ENCODE results near the gene SLC24A3. TPM values are rescaled to one million over a fixed set of nuclear protein-coding genes. Genes with fewer than 3 reads are reported as not detected.

Gene SLC24A3
- total RNA-seq, 1 donor from 2014 or later, result not detected

DNA sequence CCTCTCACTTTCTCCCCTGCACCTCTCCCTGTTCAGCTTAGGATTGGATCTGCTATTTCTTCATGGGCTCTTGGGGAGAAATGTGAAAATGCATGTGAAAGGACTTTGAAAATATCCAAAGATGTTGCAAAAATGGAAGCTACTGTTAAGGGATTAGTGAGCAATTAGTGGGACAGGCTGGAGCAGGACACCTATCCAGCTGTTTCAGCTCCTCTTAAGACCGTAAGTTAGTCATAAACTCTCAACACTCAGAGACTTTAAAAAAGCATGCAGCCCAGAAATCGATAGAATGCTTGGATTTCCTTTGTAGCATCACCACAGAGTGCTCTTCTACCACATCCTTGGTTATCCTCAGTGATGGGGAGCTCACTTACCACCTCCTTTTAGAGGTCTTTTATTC, 88.7 kb downstream of the SLC24A3 start:
- DNase-seq (ENCODE audit: low read depth, low spot score), result no peak

DNA sequence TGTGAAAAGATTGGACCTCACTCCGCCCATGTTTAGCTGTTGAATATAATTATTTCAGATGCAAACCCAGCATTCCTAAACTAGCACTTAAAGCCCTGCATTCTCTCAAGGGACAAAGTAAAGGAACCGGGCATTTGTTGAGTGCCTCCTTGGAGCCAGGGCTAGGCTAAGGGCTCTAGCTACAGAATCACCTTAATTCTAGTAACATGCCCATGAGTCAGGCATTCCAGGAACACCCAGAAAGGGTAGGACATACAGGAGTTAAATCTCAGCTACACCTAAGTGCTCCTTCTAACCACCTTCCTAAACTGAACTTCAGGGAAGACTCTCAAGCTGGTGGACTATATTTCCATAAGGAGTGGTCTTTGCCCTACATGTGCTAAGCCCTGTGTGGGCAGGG, 89.4 kb downstream of the SLC24A3 start:
- no peak for DNase-seq (ENCODE audit: low read depth, low spot score)

- DNase-seq (ENCODE audit: low read depth, low spot score), result no peak
Observed at GRCh38 chr20:19302714-19303113, 90.3 kb downstream of the SLC24A3 start.

GRCh38 chr20:19304389-19304788, 91.9 kb downstream of the SLC24A3 start:
- no peak for DNase-seq (ENCODE audit: low read depth, low spot score)

DNA sequence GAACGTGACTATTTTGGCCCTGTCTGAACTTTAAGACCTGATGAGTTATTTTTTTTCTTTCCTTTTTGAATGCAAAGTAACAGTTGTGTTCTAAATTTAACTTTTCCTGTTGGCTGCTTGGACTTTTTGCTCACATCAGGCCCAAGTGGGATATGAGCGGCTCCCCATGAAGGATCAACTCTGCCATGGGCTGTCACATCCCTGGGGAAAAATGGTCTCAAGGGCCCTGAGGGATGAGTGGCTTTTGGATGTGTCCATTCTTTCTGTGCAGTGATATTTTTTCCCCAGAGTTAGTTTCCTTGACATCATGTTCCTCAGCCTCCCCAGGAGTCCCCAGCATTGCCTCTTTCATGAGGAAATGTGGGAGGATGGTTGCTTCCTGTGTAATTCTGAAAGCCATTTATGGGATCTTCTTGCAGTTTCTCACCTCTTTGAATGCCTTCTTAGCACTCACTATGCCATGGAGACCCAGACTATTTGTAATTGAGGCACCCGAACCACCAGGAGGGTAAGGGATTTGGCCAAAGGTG, 92.5 kb downstream of the SLC24A3 start:
- DNase-seq (ENCODE audit: low read depth, low spot score), result no peak

DNA sequence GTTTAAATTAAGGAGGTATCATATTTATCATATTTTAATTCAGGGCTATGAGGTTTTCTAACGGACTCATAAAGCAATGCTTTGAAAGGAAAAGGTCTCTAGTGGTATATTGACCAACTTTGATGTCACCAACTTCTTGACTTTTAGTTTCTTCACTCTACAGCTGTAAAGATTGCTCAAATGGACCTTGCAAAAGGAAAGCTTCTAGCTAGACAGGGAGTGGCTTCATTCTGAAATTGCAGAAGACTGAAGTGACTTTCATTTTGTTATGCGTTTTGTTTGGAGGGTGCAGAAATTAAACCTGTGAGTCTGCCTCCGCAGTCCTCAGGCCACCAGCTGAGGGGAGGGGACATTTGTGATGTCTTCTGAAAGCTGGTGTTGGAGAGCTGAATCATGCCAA, 95.7 kb downstream of the SLC24A3 start:
- no peak for DNase-seq (ENCODE audit: low read depth, low spot score)

- DNase-seq (ENCODE audit: low read depth, low spot score), result no peak
Observed at GRCh38 chr20:19310541-19310940, 98.1 kb downstream of the SLC24A3 start.

- DNase-seq (ENCODE audit: low read depth, low spot score), result no peak
Observed at GRCh38 chr20:19313342-19314069, 101.1 kb downstream of the SLC24A3 start.

GRCh38 chr20:19314621-19315020, 102.2 kb downstream of the SLC24A3 start:
- DNase-seq (ENCODE audit: low read depth, low spot score), result no peak

- no peak for DNase-seq (ENCODE audit: low read depth, low spot score)
Observed at GRCh38 chr20:19317237-19318069, 105.0 kb downstream of the SLC24A3 start.

DNA sequence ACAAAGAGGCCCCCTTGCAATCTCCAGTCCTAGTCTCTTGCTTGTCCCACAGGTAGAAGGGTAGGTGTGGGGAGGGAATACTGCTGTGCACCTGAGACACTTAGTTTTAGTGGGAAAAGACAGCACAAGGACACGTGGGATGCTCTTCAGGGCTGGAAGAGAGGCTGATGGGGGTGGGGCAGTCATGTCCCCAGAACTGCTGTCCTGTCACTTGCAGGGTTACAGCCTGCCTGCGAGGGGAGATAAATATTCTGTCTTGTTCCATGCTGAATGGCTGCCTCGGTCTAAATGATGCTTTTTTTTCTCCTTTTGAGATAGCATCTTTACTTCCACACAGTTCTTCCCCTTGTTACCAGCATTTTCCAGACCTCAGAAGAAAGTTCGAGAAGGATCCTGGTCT, 106.2 kb downstream of the SLC24A3 start:
- DNase-seq (ENCODE audit: low read depth, low spot score), result no peak

DNA sequence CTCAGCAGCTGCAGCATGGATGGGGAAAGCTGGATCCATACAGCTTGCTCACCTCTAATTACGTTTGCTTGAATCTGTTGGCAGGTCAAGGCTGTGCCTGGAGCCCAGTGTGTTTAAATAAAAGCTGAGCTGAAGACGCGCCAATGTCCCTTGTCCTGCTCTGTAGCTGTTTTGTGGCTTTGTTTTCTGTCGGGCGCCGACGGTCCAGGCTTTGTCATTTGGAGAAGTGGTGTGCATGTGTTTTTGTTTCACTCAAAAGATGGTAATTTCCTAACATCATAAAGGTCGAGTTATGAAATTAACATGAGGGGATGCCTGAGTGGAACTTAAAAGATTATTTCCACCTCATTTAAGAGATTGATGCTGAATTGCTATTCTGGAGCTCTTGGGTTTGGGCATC, 107.6 kb downstream of the SLC24A3 start:
- DNase-seq (ENCODE audit: low read depth, low spot score), result no peak

DNA sequence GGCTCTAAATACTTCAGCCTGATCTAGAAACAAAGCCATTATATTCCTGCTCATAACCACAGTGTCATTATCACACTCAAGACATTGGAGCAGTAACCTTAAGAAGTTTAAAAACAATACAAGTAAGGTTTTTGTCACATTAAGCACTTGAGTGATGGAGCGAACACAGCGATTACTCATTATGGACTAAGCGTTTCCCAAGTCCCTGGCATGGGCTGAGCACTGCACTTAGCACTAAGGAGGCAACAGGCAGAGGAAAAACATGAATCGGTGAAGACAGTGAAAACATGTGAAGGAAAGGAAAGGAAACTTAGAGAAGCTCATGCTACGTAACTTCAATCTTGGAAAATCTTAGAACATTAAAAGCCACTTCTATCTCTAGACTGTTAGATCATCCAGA, 108.7 kb downstream of the SLC24A3 start:
- no peak for DNase-seq (ENCODE audit: low read depth, low spot score)

- DNase-seq (ENCODE audit: low read depth, low spot score), result no peak
Observed at GRCh38 chr20:19322061-19322985, 109.9 kb downstream of the SLC24A3 start.

DNA sequence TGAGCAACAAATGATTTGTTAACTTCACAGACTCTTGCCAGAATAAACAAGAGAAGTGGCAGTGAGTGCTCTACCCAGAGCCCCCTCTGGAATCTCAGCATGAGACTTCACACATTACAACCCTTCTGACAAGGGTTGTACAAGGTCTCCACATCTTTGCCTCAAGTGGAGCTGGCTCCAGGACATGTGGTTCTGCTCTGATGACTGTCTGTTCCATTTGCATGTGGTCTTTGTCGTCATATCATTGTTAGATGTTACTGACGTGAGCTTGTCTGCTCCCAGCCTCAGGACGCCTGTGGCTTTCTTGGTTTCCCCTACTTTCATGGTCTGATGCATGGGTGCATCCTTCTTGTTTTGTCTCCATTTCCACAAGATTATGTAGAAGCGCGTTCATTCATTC, 115.0 kb downstream of the SLC24A3 start:
- no peak for DNase-seq (ENCODE audit: low read depth, low spot score)

DNA sequence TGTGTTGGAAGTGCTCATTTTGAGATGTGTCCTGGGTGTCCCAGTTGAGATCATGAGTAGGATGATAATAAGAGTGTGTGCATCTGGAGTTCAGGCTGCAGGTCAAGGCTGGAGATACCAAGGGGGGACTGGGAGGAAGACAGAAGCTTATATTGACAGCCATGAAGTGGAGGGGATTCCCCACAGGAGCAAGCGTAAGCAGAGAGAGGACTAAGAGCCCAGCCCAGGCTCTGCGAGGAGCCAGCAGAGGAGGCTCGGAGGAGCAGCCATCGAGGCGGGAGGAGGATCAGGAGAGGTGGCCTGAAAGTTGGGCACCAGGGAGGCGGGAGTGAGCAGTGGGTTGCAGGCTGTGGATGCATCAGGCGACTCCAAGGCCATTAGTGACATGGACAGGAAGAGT, 116.2 kb downstream of the SLC24A3 start:
- DNase-seq (ENCODE audit: low read depth, low spot score), result no peak

DNA sequence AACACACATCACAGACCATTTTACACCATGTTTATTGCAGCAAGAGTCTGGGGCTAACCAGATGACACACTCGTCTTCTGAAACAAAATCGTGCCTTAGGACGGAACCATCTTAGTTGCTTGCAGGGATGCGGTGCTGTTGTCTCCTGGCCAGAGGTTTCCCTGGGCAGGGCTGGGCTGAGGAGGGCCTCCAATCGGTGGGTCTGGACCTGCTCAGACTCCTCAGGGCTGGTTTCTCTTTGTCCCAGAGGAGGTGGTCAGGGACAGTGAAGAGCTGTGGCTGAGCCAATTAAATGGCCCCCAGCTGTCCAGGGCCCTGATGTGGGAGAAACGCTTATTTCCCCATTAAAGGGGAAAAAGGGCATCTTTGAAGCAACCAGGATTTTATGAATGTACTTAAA, 117.6 kb downstream of the SLC24A3 start:
- no peak for DNase-seq (ENCODE audit: low read depth, low spot score)

DNA sequence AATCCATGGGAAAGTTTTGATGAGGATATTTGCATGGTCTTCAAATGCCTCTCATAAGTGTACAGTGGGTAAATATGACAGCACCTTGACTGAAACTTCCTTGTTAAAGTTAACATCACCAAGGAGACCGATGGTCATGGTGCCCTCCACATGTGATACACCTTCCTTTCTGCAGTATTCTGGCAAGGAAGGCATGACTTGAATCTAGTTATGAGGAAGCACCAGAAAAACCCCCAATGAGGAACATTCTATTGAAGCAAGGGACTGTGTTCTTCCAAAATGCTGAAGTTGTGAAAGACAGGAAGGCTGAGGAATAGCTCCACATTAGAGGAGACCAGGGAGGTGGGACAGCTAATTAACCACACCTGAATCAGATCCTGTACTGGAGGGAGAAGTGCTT, 118.3 kb downstream of the SLC24A3 start:
- DNase-seq (ENCODE audit: low read depth, low spot score), result no peak

GRCh38 chr20:19333563-19333962, 121.1 kb downstream of the SLC24A3 start:
- DNase-seq (ENCODE audit: low read depth, low spot score), result no peak

DNA sequence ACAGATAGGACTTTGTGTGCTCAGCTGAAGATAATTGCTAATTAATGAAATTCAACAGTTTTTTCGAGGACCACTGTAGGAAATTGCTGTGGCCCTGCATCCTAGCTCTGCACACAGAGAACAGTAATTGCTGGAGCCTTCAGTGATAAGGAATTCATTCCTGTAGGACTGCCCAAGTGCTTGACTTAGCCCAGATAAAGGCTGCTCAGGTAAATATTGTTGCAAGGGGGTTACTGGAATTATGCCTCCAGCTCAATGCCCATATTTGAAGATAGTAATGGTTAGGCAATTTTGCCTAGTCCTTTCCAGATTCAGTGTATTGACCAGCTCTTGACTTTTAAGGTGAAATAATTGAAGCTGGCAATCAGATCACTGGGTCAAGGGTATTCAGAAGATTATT, 122.9 kb downstream of the SLC24A3 start:
- no peak for DNase-seq (ENCODE audit: low read depth, low spot score)

GRCh38 chr20:19335916-19336315, 123.5 kb downstream of the SLC24A3 start:
- no peak for DNase-seq (ENCODE audit: low read depth, low spot score)

- DNase-seq (ENCODE audit: low read depth, low spot score), result no peak
Observed at GRCh38 chr20:19336631-19337030, 124.2 kb downstream of the SLC24A3 start.

Measured in pulmonary artery endothelial cell (primary cell).